HG02763 (cell line): ENCODE measurements around the gene PSMD1.
"Not testable (repeated sequence)": the region's sequence is repeated elsewhere in the genome, so short reads cannot be mapped to it uniquely, and the experiment has no call there.

ENCODE experiments used
- ATAC-seq: cut with Tn5 transposase; IDR thresholded peaks from one replicate; pipeline ENCODE4 v1.9.1; 2021; ENCODE audit warnings: mild to moderate bottlenecking, moderate library complexity; ENCODE audit not compliant: unreplicated experiment

PSMD1 gene

GRCh38 chr2:231052494-231053451 is 3.9 kb upstream of the PSMD1 start:
- ATAC-seq, result peak; percentile 51

GRCh38 chr2:231053846-231054245 is 2.8 kb upstream of the PSMD1 start:
- ATAC-seq, result no peak

- no peak for ATAC-seq
Observed at GRCh38 chr2:231057590-231057989, 923 bp downstream of the PSMD1 start.

GRCh38 chr2:231058761-231059550 is 2.3 kb downstream of the PSMD1 start:
- no peak for ATAC-seq

- no peak for ATAC-seq
Observed at GRCh38 chr2:231059756-231060155, 3.1 kb downstream of the PSMD1 start.

- ATAC-seq, result no peak
Observed at GRCh38 chr2:231062776-231063175, 6.1 kb downstream of the PSMD1 start.

GRCh38 chr2:231063347-231063746 is 6.7 kb downstream of the PSMD1 start:
- ATAC-seq, result no peak

GRCh38 chr2:231065966-231066365 is 9.3 kb downstream of the PSMD1 start:
- ATAC-seq, result no peak

GRCh38 chr2:231067531-231067930 is 10.9 kb downstream of the PSMD1 start:
- ATAC-seq, result not testable (repeated sequence)

- ATAC-seq, result no peak
Observed at GRCh38 chr2:231068525-231069222, 12.0 kb downstream of the PSMD1 start.

- ATAC-seq, result no peak
Observed at GRCh38 chr2:231069379-231070054, 12.8 kb downstream of the PSMD1 start.

- no peak for ATAC-seq
Observed at GRCh38 chr2:231084565-231084964, 27.9 kb downstream of the PSMD1 start.

GRCh38 chr2:231088754-231089153 is 32.1 kb downstream of the PSMD1 start:
- ATAC-seq, result no peak

- ATAC-seq, result no peak
Observed at GRCh38 chr2:231093933-231094332, 37.3 kb downstream of the PSMD1 start.

GRCh38 chr2:231094736-231095346 is 38.2 kb downstream of the PSMD1 start:
- no peak for ATAC-seq

- no peak for ATAC-seq
Observed at GRCh38 chr2:231099918-231100317, 43.3 kb downstream of the PSMD1 start.

- ATAC-seq, result not testable (repeated sequence)
Observed at GRCh38 chr2:231100321-231100720, 43.7 kb downstream of the PSMD1 start.

- ATAC-seq, result no peak
Observed at GRCh38 chr2:231100990-231101389, 44.3 kb downstream of the PSMD1 start.

- ATAC-seq, result no peak
Observed at GRCh38 chr2:231102772-231103171, 46.1 kb downstream of the PSMD1 start.

- ATAC-seq, result peak; percentile 66
Observed at GRCh38 chr2:231104115-231104713, 47.5 kb downstream of the PSMD1 start.
